GM19452 (cell line): ENCODE results near the gene DBF4B.
"Not testable (repeated sequence)": the region's sequence is repeated elsewhere in the genome, so short reads cannot be mapped to it uniquely, and the experiment has no call there.

Experiments
- ATAC-seq: cut with Tn5 transposase; IDR thresholded peaks from one replicate; pipeline ENCODE4 v1.9.1; 2021; ENCODE audit not compliant: unreplicated experiment

The DBF4B gene

DNA sequence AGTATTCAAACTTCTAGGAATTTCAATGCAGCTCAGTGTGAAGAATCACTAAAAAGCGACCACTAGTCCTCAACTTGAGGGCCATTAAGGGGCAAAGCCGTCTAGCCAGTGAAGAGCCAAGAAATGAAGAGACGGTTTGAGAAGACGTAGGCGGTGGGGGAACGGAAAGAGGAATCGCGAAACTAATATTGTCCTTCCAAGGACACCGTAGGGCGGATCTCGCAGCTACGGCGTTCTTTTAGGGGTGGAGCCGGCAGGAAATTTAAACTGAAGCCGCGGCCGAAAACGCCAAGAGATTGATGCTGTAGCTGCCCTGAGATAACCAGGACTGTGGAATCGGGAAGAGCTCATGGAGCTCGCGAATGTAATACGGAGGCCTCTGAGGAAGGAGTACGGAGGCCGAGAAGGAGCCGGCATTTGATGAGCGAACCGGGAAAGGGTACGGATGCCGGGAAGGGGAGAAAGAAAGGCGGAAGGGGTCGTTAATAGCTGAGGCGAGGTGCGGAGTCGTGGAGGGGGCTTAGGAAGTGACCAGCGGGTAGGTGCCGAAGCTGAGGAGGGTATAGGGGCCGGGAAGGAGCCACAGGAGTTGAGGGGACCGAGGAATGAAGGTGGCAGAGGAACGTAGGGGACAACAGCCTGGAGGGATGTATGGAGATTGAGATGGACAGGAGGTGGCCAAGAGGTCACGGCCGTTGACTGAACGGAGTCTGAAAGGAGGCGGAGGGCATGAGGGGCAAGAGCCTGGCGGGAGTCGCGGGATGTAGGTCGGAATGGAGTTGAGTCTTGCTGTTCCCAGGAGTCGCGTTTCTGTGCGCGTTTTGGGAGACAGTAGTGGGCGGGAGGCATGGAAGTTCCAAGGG lies at the start of gene DBF4B:
DBF4B (plus strand) TSS at position 265 of the 863 bp plus-strand sequence; CDS start at position 421, 156 bp downstream.
- ATAC-seq = no peak

DNA sequence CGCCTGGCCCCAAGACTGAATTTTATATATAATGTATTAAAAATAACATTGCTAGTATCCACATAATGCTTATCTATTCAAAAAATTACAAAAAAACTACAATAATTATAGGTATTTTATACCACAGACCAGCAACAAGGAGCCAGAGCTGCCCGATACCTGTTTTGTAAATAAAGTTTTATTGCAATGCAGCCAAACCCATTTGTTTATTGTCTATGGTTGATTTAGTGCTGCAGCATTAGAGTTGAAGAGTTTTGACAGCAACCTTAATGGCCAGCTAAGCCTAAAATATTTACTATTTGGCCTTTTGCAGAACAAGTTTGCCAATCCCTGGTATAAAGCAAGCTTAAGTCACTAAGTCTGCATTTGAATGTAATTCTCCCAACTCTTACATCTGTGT lies 46.6 kb upstream of the DBF4B start:
- ATAC-seq = no peak

- ATAC-seq = no peak
These were observed 45.4 kb upstream of the DBF4B start for GRCh38 chr17:44663095-44663494.

DNA sequence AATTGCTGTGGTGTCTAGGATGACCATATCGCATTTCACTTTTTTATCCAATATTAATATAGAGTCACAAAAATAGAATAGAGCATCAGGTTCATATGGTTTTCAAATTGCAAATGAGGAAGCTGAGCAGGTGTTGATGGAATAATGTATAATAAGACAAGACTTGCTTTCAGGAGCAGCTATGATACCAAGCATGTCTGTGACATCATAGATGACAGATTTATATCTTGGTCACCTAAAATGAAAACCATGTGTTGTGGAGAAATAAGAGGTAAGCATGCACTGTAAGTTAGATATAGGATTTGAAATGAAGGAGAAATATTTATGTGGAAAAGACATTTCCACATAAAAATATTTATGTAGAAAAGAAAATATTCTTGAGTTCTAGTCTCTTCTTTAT lies 43.6 kb upstream of the DBF4B start:
- no peak for ATAC-seq

DNA sequence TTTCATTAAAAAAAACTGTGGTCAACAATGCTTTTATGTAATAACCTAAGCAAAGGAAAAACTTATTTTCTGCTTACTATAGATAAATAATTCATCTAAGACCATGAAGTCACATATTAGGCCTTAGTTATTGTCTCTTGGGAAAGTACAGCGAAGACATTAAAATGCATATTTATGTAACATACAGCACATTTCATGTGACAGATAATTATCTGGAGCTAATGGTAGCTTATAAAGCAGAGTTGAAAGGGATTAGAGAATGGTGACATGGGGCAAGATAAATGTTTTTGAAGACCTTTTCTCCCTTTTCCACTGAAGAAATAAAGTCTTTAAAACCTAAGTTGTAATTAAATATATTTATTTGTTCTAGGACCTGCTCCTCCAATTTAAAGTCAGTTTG lies 42.5 kb upstream of the DBF4B start:
- ATAC-seq = no peak

DNA sequence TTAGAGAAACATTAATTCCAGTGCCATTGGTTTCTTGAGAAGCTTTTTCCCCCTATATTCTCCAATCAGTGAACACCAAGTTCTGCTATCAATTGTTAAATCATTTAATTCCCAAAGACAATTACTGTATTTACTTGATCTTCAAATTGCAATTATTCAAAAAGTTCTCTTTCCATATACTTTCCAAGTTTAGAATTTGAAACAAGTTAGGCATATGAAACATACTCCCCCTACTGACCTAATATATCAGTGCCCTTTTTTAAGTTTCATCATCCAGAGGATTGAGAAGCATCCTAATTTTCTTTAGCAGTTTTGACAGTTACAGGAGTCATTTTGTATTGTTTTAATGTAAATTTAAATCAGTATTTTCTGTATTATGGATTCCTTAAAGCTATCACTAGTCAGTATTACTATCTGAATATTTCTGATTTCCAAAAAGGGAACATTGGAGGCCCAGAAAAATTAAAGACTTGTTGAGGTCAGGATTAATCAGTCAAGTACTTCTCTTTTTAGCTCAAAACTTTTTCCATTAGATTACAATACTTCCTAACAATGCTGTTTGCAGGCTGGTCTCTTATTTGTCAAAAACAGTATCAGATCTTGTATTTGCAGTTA lies 35.9 kb upstream of the DBF4B start:
- no peak for ATAC-seq

DNA sequence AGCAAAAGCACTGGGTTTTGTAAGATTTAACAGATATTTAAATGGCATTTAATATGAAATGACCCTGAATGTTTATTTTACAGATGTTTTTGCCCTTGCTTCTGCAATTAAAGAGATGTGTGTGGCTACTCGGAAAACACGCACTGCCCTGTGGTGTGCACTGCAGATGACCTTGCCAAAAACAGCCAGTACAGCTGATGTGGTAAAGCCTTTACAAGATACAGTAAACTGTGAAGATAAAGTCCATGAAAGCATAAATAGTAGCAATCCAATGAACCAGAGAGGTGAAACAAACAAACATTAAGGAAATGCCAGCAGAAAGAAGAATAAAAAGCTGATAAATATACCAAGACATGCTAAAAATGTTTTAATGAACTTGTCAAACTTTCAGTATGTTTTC lies 34.6 kb upstream of the DBF4B start:
- no peak for ATAC-seq

GRCh38 chr17:44677136-44677535 lies 31.3 kb upstream of the DBF4B start:
- ATAC-seq = no peak

DNA sequence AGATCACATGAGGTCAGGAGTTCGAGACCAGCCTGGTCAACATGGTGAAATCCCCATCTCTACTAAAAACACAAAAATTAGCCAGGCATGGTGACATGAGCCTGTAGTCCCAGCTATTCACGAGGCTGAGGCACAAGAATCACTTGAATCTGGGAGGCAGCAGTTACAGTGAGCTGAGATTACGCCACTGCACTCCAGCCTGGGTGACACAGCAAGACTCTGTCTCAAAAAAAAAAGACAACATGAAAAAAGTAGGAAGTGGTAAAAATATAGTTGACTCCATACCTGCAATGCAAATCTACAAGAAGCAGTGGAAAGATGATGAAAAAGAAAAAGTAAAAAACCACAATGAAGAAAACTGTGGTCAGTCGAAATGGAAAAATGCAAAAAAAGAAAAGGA lies 25.2 kb upstream of the DBF4B start:
- not testable (repeated sequence) for ATAC-seq

GRCh38 chr17:44687756-44688155 lies 20.7 kb upstream of the DBF4B start:
- no peak for ATAC-seq

DNA sequence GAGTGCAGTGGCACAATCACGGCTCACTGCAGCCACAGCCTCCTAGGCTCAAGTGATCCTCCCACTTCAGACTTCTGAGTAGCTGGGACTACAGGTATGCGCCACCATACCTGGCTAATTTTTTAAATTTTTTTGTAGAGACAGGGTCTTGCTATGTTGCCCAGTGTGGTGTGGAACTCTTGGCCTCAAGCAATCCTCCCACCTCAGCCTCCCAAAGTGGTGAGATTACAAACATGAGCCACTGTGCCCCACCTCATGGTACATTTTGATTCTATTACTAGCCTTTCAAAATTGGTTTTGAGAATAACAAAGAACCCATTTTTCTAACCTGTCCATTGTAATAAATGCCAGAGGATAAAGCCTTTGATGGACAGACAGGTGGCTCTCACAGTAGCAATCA lies 20.3 kb upstream of the DBF4B start:
- ATAC-seq = no peak

DNA sequence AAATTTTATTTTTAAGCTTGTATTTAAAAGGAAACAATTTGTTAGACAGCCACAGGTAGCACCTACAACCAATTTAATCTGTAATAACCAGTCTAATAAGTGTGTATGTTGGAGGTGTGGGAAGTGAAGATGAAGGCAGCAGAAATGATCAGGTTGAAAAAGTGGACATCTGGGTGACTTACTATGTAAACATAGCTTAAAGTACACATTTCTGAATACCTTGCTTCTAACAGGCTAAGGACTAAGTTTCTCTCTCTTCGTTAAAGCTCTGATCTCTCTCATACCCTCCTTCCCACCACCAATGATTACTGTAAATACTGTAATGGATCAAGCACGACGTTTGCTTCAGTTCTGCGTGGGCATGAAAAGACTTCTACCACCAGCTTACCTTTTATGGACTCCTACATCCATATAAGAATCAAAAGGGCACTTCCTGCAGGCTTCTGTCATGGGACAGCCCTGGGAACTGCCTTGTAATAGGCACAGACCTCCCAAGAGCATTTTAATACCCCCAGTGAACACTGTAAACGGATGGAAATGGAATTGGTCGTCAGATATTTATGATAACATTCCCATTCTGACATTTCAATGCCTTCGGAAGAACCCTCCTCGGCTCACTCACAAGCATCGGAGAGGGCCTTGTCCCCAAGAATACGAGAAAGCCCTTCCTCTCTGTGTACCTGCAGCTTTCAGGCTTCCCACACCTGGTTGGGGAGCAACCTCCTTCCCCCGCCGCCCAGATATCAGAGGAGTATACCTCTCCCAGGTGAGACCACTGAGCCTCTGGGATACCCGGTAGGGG lies 19.6 kb upstream of the DBF4B start:
- no peak for ATAC-seq

GRCh38 chr17:44689477-44690217 lies 18.8 kb upstream of the DBF4B start, which contains the start of gene CCDC43:
Gene CCDC43, minus strand, starts transcription at chr17:44689776. Its CDS starts 23 bp downstream, at chr17:44689753.
- peak; percentile 77 for ATAC-seq

DNA sequence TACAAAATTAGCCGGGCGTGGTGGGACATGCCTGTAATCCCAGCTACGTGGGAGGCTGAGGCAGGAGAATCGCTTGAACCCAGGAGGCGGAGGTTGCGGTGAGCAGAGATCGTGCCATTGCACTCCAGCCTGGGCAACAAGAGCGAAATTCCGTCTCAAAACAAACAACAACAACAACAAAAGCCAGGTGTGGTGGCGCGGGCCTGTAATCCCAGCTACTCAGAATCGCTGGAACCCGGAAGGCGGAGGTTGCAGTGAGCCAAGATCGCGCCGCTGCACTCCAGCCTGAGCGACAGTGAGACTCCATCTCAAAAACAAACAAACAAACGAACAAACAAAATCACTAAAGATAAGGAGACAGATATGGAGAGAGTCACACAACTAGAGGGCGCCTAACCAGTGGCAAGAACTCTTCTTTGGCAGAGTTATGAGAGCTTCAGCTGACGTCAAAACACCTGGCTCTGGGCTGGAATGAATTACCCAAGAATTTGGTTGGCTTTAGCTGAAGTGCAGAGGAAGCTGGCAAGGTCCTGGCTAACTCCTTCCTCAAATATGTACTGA lies 17.6 kb upstream of the DBF4B start:
- ATAC-seq = not testable (repeated sequence)

GRCh38 chr17:44693609-44694008 lies 14.9 kb upstream of the DBF4B start:
- ATAC-seq = no peak

- not testable (repeated sequence) for ATAC-seq
These were observed 8.2 kb upstream of the DBF4B start for GRCh38 chr17:44700288-44700687.

- ATAC-seq = no peak
These were observed 587 bp upstream of the DBF4B start for GRCh38 chr17:44707755-44708400.

- ATAC-seq = no peak
These were observed 11.0 kb downstream of the DBF4B start for GRCh38 chr17:44719444-44719843.

DNA sequence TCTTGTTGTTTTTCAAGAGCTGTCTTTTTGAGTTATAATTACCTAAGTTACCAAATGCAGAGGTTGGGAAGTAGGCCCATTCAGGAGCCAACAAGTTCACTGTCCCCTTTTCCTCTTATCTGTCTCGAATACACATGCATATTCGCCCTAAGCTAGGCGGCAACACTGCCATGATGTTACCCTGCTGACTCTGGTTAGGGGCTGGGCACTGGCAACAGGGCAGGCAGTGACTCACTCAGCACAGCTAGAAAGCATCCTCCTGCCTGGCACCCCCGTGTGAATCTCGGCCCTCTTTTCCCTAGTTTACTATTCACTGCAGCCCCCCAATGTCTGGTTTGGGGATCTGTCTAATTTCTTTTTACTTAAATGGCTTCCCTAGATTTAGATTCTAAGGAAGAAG lies 13.8 kb downstream of the DBF4B start:
- no peak for ATAC-seq

GRCh38 chr17:44726121-44726520 lies 17.7 kb downstream of the DBF4B start:
- not testable (repeated sequence) for ATAC-seq
